Stomach (tissue), 9 donors: ENCODE results near the gene SERAC1. TPM values are rescaled to one million over a fixed set of nuclear protein-coding genes. Genes with fewer than 3 reads are reported as not detected.
A peak's percentile ranks its signal among the peaks of the same experiment; 100 is the strongest.

ENCODE experiments used
- DNase-seq, 2 donors: peaks; one replicate each; pipeline versions ENCODE4 v3.0.0 to v3.0.0-alpha.2; 2013 to 2019
- H3K27ac ChIP-seq, 5 donors: fragments of 200-600 bp in 4 of 5; sonication (generic) in 4 of 5; one replicate each; pipeline ENCODE4 v1.5.1; 2013 to 2019; ENCODE audit warnings: mild to moderate bottlenecking in 1 of 5, moderate library complexity in 1 of 5
- H3K27me3 ChIP-seq, 3 donors: fragments of 200-600 bp; sonication (generic); one replicate each; pipeline ENCODE4 v1.5.1; 2017 to 2019; ENCODE audit warnings: mixed run types in 1 of 3
- H3K36me3 ChIP-seq, 4 donors: fragments of 200-600 bp; sonication (generic); 1 replicate in 3 of 4; 2 replicates in 1 of 4; pipeline ENCODE4 v1.5.1; 2016 to 2019
- H3K4me1 ChIP-seq, 4 donors: fragments of 200-600 bp; sonication (generic); one replicate each; pipeline ENCODE4 v1.5.1; 2016 to 2019
- H3K4me3 ChIP-seq, 4 donors: fragments of 200-600 bp; sonication (generic) in 3 of 4; one replicate each; pipeline ENCODE4 v1.5.1; 2016 to 2019; ENCODE audit warnings: mild to moderate bottlenecking in 1 of 4
- H3K9me3 ChIP-seq, 4 donors: fragments of 200-600 bp; sonication (generic); one replicate each; pipeline ENCODE4 v1.5.1; 2016 to 2019
- CTCF ChIP-seq, 7 experiments: fragments of 450-650 bp in 4 of 7; fragments of 200-600 bp in 3 of 7; sonication (generic) in 3 of 7; IDR thresholded peaks; one replicate each; pipeline ENCODE4 v1.5.1; 2016 to 2019; ENCODE audit warnings: antibody characterized with exemption in 7 of 7, control low read depth in 2 of 7, mild to moderate bottlenecking in 1 of 7
- EP300 ChIP-seq: sonication (generic); formaldehyde crosslinking; IDR thresholded peaks from one replicate; pipeline ENCODE4 v1.6.1; 2017; ENCODE audit warnings: antibody characterized with exemption
- POLR2A ChIP-seq, 4 donors: fragments of 450-650 bp; IDR thresholded peaks; one replicate each; pipeline ENCODE4 v1.6.1; 2016; ENCODE audit warnings: antibody characterized with exemption in 4 of 4, control low read depth in 2 of 4, mild to moderate bottlenecking in 1 of 4, moderate library complexity in 1 of 4
- POLR2AphosphoS5 ChIP-seq, 3 donors: sonication (generic); formaldehyde crosslinking; IDR thresholded peaks; one replicate each; pipeline ENCODE4 v1.6.1; 2016; ENCODE audit warnings: antibody characterized with exemption in 3 of 3
- WGBS, 5 donors: extraction: QIAGEN DNeasy Blood & Tissue Kit in 3 of 5; methylation state at CpG; one replicate each; pipeline versions ENCODE4 v1.1.5 to v1.1.7; 2013 to 2018; 5-methylcytosine and 5-hydroxymethylcytosine counted together
- intact Hi-C: fragments of 100-400 bp; cut with DNase I; formaldehyde crosslinking; loops from one replicate; pipeline ENCODE4 v1.15.1; 2023; ENCODE audit warnings: low total_unique reads
- polyA plus RNA-seq, 3 donors: library from polyadenylated mRNA; stranded (reverse); fragments of 200-250 nt; gene quantifications; one replicate each; pipeline ENCODE4 v1.2.3, GENCODE V29; 2013
- total RNA-seq, 5 donors: library from RNA; depleted of rRNA; stranded (reverse); fragments of >200 nt; gene quantifications; one replicate each; pipeline versions ENCODE4 v1.1.0 to v1.2.3, GENCODE V29; 2014 to 2016
- donor health status: healthy with polysubstance abuse.
- donor health status: Bipolar disorder and iron deficiency.
- donor health status: healthy.

The SERAC1 gene
- total and polyA plus RNA-seq, 8 donors, result 0.58 to 27.2 (median 4.3) TPM

- 87 to 92% (median 91%) methylated on average over 14 of the region's 14 CpGs for WGBS, 5 donors
- Histone ChIP-seq H3K4me1 (peaks cover 0 to 6% (median 0%) of the 10 kb centered on the region in 4 donors), H3K27ac (peak overlapping the region in 3 of 5 donors; percentile 20 to 64 (median 26)), H3K9me3 (no peaks in the 10 kb centered on the region), H3K27me3 (no peaks in the 10 kb centered on the region), H3K4me3 (peak overlapping the region in 1 of 4 donors; percentile 5), H3K36me3 (peaks cover 20 to 97% (median 86%) of the 10 kb centered on the region in 4 donors)
- DNase-seq, result no peak
- no peak for TF ChIP-seq EP300
- TF ChIP-seq CTCF (IDR thresholded peaks at IDR 0.05), result no peak
- TF ChIP-seq POLR2A (IDR thresholded peaks at IDR 0.05), result no peak
- no peak for TF ChIP-seq POLR2AphosphoS5 (IDR thresholded peaks at IDR 0.05)
- intact Hi-C loops, result no loop called here
Measured at GRCh38 chr6:158087224-158087867, 80.7 kb downstream of the SERAC1 start.

- Histone ChIP-seq H3K27ac (peak overlapping the region in 2 of 5 donors; percentile 26 to 64), H3K27me3 (no peaks in the 10 kb centered on the region), H3K9me3 (no peaks in the 10 kb centered on the region), H3K36me3 (peaks cover 23 to 94% (median 84%) of the 10 kb centered on the region in 4 donors), H3K4me3 (peak overlapping the region in 2 of 4 donors; percentile 1 to 5), H3K4me1 (peaks cover 0 to 6% (median 0%) of the 10 kb centered on the region in 4 donors)
- intact Hi-C loops, result no loop called here
- peak in 1 of 2 donors; percentile 57 for DNase-seq
- WGBS, 5 donors, result 75 to 91% (median 88%) methylated on average over 31 to 32 of the region's 32 CpGs
- TF ChIP-seq CTCF (IDR thresholded peaks at IDR 0.05), result no peak
- no peak for TF ChIP-seq POLR2A (IDR thresholded peaks at IDR 0.05)
- TF ChIP-seq POLR2AphosphoS5 (IDR thresholded peaks at IDR 0.05), result no peak
- no peak for TF ChIP-seq EP300
Measured at GRCh38 chr6:158086504-158087223, 81.4 kb downstream of the SERAC1 start.

- WGBS, 5 donors, result 76 to 97% (median 90%) methylated on average over 2 of the region's 2 CpGs
- Histone ChIP-seq H3K4me3 (peak overlapping the region in 1 of 4 donors; percentile 1), H3K27ac (no peak overlapping the region), H3K4me1 (peaks cover 0 to 6% (median 0%) of the 10 kb centered on the region in 4 donors), H3K9me3 (no peaks in the 10 kb centered on the region), H3K36me3 (peaks cover 24 to 94% (median 85%) of the 10 kb centered on the region in 4 donors), H3K27me3 (no peaks in the 10 kb centered on the region)
- intact Hi-C loops, result no loop called here
- DNase-seq, result no peak
- TF ChIP-seq POLR2AphosphoS5 (IDR thresholded peaks at IDR 0.05) (no peak), EP300 (no peak), CTCF (IDR thresholded peaks at IDR 0.05) (no peak), POLR2A (IDR thresholded peaks at IDR 0.05) (no peak)
Measured at GRCh38 chr6:158086054-158086503, 82.0 kb downstream of the SERAC1 start.

- Histone ChIP-seq H3K9me3 (no peaks in the 10 kb centered on the region), H3K27ac (no peak overlapping the region), H3K27me3 (no peaks in the 10 kb centered on the region), H3K36me3 (peaks cover 24 to 94% (median 87%) of the 10 kb centered on the region in 4 donors), H3K4me3 (no peak overlapping the region), H3K4me1 (peaks cover 0 to 6% (median 0%) of the 10 kb centered on the region in 4 donors)
- DNase-seq, result no peak
- TF ChIP-seq CTCF (IDR thresholded peaks at IDR 0.05) (no peak), POLR2A (IDR thresholded peaks at IDR 0.05) (no peak), POLR2AphosphoS5 (IDR thresholded peaks at IDR 0.05) (no peak), EP300 (no peak)
- WGBS, 5 donors, result 86 to 95% (median 92%) methylated on average over 6 to 21 of the region's 21 CpGs
- intact Hi-C loops, result no loop called here
Measured at GRCh38 chr6:158085261-158086053, 82.6 kb downstream of the SERAC1 start.
